HG02642 (cell line): ENCODE results near the gene MUC4.

Experiments used
- ATAC-seq: cut with Tn5 transposase; IDR thresholded peaks from one replicate; pipeline ENCODE4 v1.9.1; 2021; ENCODE audit warnings: mild to moderate bottlenecking; ENCODE audit not compliant: unreplicated experiment, poor library complexity

Gene MUC4

GRCh38 chr3:195705081-195705991, 106.4 kb downstream of the MUC4 start:
- no peak for ATAC-seq

- no peak for ATAC-seq
Observed at GRCh38 chr3:195704433-195704999, 107.2 kb downstream of the MUC4 start.

GRCh38 chr3:195703776-195704175, 108.0 kb downstream of the MUC4 start:
- ATAC-seq, result no peak

- no peak for ATAC-seq
Observed at GRCh38 chr3:195701042-195701915, 110.5 kb downstream of the MUC4 start.

- ATAC-seq, result no peak
Observed at GRCh38 chr3:195700319-195700718, 111.4 kb downstream of the MUC4 start.

GRCh38 chr3:195699860-195700259, 111.9 kb downstream of the MUC4 start:
- no peak for ATAC-seq

- no peak for ATAC-seq
Observed at GRCh38 chr3:195699388-195699771, 112.3 kb downstream of the MUC4 start.

- ATAC-seq, result no peak
Observed at GRCh38 chr3:195698647-195699387, 112.9 kb downstream of the MUC4 start.

- no peak for ATAC-seq
Observed at GRCh38 chr3:195698325-195698646, 113.4 kb downstream of the MUC4 start.

GRCh38 chr3:195697582-195698324, 114.0 kb downstream of the MUC4 start:
- ATAC-seq, result no peak
